ENCODE measurements around the gene PRAME.
"Not testable (repeated sequence)": the region's sequence is repeated elsewhere in the genome, so short reads cannot be mapped to it uniquely, and the experiment has no call there.

DNA sequence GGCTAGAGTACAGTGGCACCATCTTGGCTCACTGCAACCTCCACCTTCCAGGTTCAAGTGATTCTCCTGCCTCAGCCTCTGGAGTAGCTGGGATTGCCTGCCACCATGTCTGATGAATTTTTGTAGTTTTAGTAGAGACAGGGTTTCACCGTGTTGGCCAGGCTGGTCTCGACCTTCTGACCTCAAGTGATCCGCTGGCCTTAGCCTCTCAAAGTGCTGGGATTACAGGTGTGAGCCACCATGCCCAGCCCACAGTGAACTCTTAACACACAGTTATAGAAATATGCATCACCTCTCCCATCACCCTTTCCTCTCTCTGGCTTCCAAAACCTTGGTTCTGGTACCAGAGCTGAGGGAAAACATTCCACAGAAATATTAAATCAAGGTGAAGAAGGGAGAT is 49.0 kb upstream of the PRAME start:
- TF ChIP-seq, protein P1, sequence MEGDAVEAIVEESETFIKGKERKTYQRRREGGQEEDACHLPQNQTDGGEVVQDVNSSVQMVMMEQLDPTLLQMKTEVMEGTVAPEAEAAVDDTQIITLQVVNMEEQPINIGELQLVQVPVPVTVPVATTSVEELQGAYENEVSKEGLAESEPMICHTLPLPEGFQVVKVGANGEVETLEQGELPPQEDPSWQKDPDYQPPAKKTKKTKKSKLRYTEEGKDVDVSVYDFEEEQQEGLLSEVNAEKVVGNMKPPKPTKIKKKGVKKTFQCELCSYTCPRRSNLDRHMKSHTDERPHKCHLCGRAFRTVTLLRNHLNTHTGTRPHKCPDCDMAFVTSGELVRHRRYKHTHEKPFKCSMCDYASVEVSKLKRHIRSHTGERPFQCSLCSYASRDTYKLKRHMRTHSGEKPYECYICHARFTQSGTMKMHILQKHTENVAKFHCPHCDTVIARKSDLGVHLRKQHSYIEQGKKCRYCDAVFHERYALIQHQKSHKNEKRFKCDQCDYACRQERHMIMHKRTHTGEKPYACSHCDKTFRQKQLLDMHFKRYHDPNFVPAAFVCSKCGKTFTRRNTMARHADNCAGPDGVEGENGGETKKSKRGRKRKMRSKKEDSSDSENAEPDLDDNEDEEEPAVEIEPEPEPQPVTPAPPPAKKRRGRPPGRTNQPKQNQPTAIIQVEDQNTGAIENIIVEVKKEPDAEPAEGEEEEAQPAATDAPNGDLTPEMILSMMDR (IDR thresholded peaks at IDR 0.05; ENCODE audit: extremely low read depth in 1 of 2, insufficient read depth in 1 of 2, low read depth in 1 of 2, low read length in 2 of 2): not testable (repeated sequence)
- not testable (repeated sequence) for TF ChIP-seq MYC (IDR thresholded peaks at IDR 0.05; ENCODE audit: low read depth, low read length); EZH2 (IDR thresholded peaks at IDR 0.05; ENCODE audit: borderline replicate concordance, low read depth, low read length, severe bottlenecking); POLR2A (IDR thresholded peaks at IDR 0.05; ENCODE audit: low read depth, low read length); POLR2AphosphoS5 (IDR thresholded peaks at IDR 0.05; ENCODE audit: insufficient read depth, low read depth, low read length); GATA2 (IDR thresholded peaks at IDR 0.05; ENCODE audit: insufficient read depth, insufficient read length, low read depth, low read length)
- TF ChIP-seq, protein P2, sequence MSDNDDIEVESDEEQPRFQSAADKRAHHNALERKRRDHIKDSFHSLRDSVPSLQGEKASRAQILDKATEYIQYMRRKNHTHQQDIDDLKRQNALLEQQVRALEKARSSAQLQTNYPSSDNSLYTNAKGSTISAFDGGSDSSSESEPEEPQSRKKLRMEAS (IDR thresholded peaks at IDR 0.05; ENCODE audit: insufficient read depth, insufficient read length): not testable (repeated sequence)

Measured in endothelial cell of umbilical vein (primary cell).